ENCODE measurements around the gene PPP2R5E. TPM values are rescaled to one million over a fixed set of nuclear protein-coding genes. Genes with fewer than 3 reads are reported as not detected.

Gene PPP2R5E
- total and polyA plus RNA-seq, 2 of the 8 experiments (the other 6 are each of a cell fraction or from before 2014, with no cell fraction given) = 6.8 to 64.6 TPM

DNA sequence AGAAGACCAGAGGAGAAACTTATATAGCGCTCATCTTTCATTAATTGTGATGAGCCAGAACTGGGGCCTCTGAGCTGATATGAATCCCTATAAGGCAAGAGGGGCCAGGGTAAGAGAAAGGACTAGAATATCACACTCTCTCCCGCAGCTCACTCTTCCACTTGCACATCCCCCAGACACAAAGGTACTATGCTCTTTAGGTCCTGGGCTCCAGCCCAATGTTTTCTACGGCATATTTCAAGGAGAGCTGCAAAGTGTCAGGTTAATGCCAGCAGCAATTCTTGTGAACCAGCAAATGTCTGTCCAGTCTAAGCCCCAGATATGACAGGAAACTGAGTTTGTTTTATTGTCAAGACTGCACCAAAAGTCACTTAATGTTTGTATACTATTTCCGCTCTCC lies 29.4 kb downstream of the PPP2R5E start:
- no peak for FAIRE-seq
- Histone ChIP-seq H3K4me3 (ENCODE audit: extremely low read depth in 1 of 4, insufficient read depth in 2 of 4, low read depth in 3 of 4, low read length in 4 of 4) (no peak overlapping the region), H3K18ac (ENCODE audit: extremely low read depth, low read length) (no peak overlapping the region), H2AK5ac (ENCODE audit: low read depth, low read length) (no peak overlapping the region), H4K91ac (replicated peaks; ENCODE audit: insufficient read length, low read length) (no peak overlapping the region), H3K23ac (ENCODE audit: insufficient read length) (no peak overlapping the region), H3K56ac (replicated peaks; ENCODE audit: insufficient read length, low read depth, low read length) (no peak overlapping the region), H3K36me3 (ENCODE audit: control insufficient read depth in 2 of 4, insufficient read depth in 4 of 4, low read length in 3 of 4) (no peaks in the 10 kb centered on the region; a peak in 1 of 8 replicates), H3K4me1 (replicated peaks in 1 of 4; ENCODE audit: control insufficient read depth in 3 of 4, insufficient read depth in 4 of 4, low read length in 3 of 4) (peaks cover 0 to 4% (median 2%) of the 10 kb centered on the region in 4 experiments; a peak in 4 of 7 replicates), H3K4ac (replicated peaks; ENCODE audit: insufficient read length, low read depth, low read length) (no peak overlapping the region), H3K79me2 (ENCODE audit: control insufficient read depth in 1 of 2, insufficient read depth in 2 of 2, low read length in 2 of 2) (peaks cover 3 to 90% of the 10 kb centered on the region in 2 experiments; a peak in 3 of 4 replicates), H3K9ac (replicated peaks in 1 of 4; ENCODE audit: extremely low read depth in 1 of 4, low read depth in 3 of 4, low read length in 3 of 4) (no peak overlapping the region), H4K5ac (ENCODE audit: insufficient read length, low read depth, low read length) (no peak overlapping the region), H3K27ac (ENCODE audit: low read depth, low read length) (no peak overlapping the region), H3K9me3 (ENCODE audit: insufficient read depth in 2 of 2, low read depth in 1 of 2, low read length in 1 of 2) (no peaks in the 10 kb centered on the region), H3K14ac (ENCODE audit: insufficient read length) (no peak overlapping the region), H3K27me3 (replicated peaks in 1 of 4; ENCODE audit: control insufficient read depth in 3 of 4, extremely low read depth in 1 of 4, insufficient read depth in 3 of 4, low read length in 3 of 4) (no peaks in the 10 kb centered on the region), H2BK15ac (ENCODE audit: low read length) (no peak overlapping the region), H3K23me2 (ENCODE audit: low read depth, low read length) (no peaks in the 10 kb centered on the region), H2BK120ac (replicated peaks; ENCODE audit: low read depth, low read length) (no peak overlapping the region), H4K8ac (ENCODE audit: extremely low read depth, insufficient read depth, low read length) (no peak overlapping the region), H3K79me1 (ENCODE audit: low read depth, low read length) (peaks cover 8% of the 10 kb centered on the region), H3K4me2 (ENCODE audit: insufficient read depth in 1 of 2, low read depth in 2 of 2, low read length in 2 of 2) (no peak overlapping the region), H2AFZ (ENCODE audit: low read length) (no peak overlapping the region), H2BK20ac (ENCODE audit: low read length) (no peak overlapping the region), H2BK5ac (ENCODE audit: low read depth, low read length) (no peak overlapping the region), H2BK12ac (ENCODE audit: low read depth, low read length) (no peak overlapping the region), H4K20me1 (replicated peaks in 1 of 2; ENCODE audit: control insufficient read depth in 1 of 2, insufficient read depth in 2 of 2, low read length in 2 of 2) (peaks cover 8 to 10% of the 10 kb centered on the region in 2 experiments)
- 89% methylated on average over 4 of the region's 4 CpGs; no CpG with 5 or more reads in 1 of the 2 experiments for WGBS, 2 experiments (ENCODE audit: extremely low coverage in 1 of 2, insufficient coverage in 1 of 2, insufficient read length in 1 of 2, insufficient replicate concordance in 2 of 2, low coverage in 1 of 2, low lambda C conversion rate in 2 of 2, missing lambda C conversion rate in 1 of 2)
- no peak for DNase-seq (ENCODE audit: low read depth in 1 of 2, low spot score in 2 of 2)
- TF ChIP-seq BCL11A (IDR thresholded peaks at IDR 0.05; ENCODE audit: low read depth in 2 of 2, low read length in 2 of 2) (no peak), KDM4A (IDR thresholded peaks at IDR 0.05; ENCODE audit: low read depth, low read length, severe bottlenecking) (no peak), CTCF (IDR thresholded peaks at IDR 0.05; ENCODE audit: control extremely low read depth in 1 of 3, insufficient read depth in 1 of 3, low read depth in 1 of 3, low read length in 3 of 3) (no peak), SIN3A (conservative IDR thresholded peaks at IDR 0.05 in 1 of 2, IDR thresholded peaks at IDR 0.05 in 1 of 2; ENCODE audit: low read depth in 1 of 2, low read length in 2 of 2) (no peak), GABPA (IDR thresholded peaks at IDR 0.05; ENCODE audit: borderline replicate concordance, insufficient read depth, low read length) (no peak), RNF2 (IDR thresholded peaks at IDR 0.05; ENCODE audit: borderline replicate concordance, low read depth, low read length, missing control alignments, poor library complexity, severe bottlenecking) (no peak)
- ChIA-PET POLR2A (ENCODE audit: partially characterized antibody) (interaction anchor here (1.5 kb wide), 1 partner anchor 29 kb away, joined by 5 read pairs; the partner anchor contains the start of gene PPP2R5E), CTCF (ENCODE audit: partially characterized antibody) (interaction anchor here (1.2 kb wide), 1 partner anchor 12 kb away, joined by 3 read pairs; no protein-coding TSS in a partner anchor)

All from H1 (cell line).